ENCODE results near the gene GOLT1A. TPM values are rescaled to one million over a fixed set of nuclear protein-coding genes. Genes with fewer than 3 reads are reported as not detected.

The GOLT1A gene
- total and polyA plus RNA-seq, 2 donors (not counting 1 experiment from before 2014, with no cell fraction given): not detected

DNA sequence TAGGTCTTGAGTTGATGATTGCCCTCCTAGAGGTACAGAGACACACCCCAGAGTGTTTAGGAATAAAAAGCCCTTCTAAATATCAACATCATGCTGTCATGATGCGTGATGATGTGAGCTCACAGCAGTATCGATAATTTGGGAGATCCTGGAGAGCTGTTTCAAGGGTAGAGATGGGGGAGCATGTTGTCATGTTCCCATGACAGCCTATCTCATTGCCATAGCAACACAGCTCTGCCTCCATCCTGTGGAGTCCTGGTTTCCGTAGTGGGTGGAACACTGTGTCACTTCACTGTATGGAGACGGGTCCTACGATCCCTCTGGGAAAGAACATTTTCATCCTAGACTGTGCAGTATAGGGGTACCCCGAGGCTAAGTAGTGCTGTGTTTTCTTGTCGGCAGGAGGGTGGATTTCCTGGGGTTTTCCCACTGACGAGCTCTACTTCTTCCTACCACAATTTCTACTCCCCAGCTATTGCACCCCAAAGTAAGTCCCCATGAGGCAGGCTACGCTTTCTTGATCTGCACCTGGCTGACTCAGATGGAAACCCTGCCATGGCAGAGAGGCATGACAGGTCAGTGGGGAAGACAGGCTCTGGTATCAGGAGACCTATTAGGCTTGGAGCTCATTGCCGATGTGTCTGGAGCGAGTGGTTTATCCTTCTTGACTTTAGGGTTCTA lies 24.7 kb downstream of the GOLT1A start:
- no peak for ATAC-seq (ENCODE audit: low read depth)
- intact Hi-C loops (cut with micrococcal nuclease): no loop called here
- Histone ChIP-seq H3K9me3 (ENCODE audit: control extremely low read depth in 1 of 3, control insufficient read depth in 2 of 3, insufficient read depth in 1 of 3, low read length in 2 of 3) (no peaks in the 10 kb centered on the region), H3K79me2 (ENCODE audit: control insufficient read depth, insufficient read depth, low read length) (no peaks in the 10 kb centered on the region), H3K4me2 (replicated peaks; ENCODE audit: low read depth, low read length, poor library complexity, severe bottlenecking) (no peak overlapping the region), H3K36me3 (replicated peaks in 1 of 2; ENCODE audit: control extremely low read depth in 1 of 2, control insufficient read depth in 1 of 2, extremely low read depth in 1 of 2, insufficient read depth in 2 of 2, low read length in 1 of 2) (no peaks in the 10 kb centered on the region), H3K4me3 (ENCODE audit: control extremely low read depth in 1 of 5, extremely low read depth in 1 of 5, insufficient read depth in 1 of 5, low read depth in 2 of 5, low read length in 4 of 5) (no peak overlapping the region), H3K27ac (ENCODE audit: low read length in 2 of 2) (no peak overlapping the region), H4K20me1 (ENCODE audit: control insufficient read depth, insufficient read depth, low read length, poor library complexity, severe bottlenecking) (no peaks in the 10 kb centered on the region), H3K4me1 (ENCODE audit: control insufficient read depth in 2 of 2, insufficient read depth in 2 of 2, low read length in 2 of 2) (peaks cover 12 to 14% of the 10 kb centered on the region in 2 donors), H2AFZ (ENCODE audit: insufficient read depth, low read depth, low read length, poor library complexity, severe bottlenecking) (no peak overlapping the region), H3K27me3 (replicated peaks in 1 of 4; ENCODE audit: control extremely low read depth in 1 of 4, control insufficient read depth in 3 of 4, insufficient read depth in 4 of 4, low read length in 3 of 4) (peaks cover 0 to 51% (median 16%) of the 10 kb centered on the region in 4 experiments), H3K9ac (ENCODE audit: low read length) (no peak overlapping the region)
- H3K27ac Mint-ChIP-seq: no peak overlapping the region
- ChIA-PET POLR2A (no interaction called here), CTCF (interaction anchor here (0.8 to 1.4 kb wide), 2 partner anchors 17 to 25 kb away, joined by 3 read pairs; no protein-coding TSS in a partner anchor)
- H3K4me3 Mint-ChIP-seq: no peak overlapping the region
- TF ChIP-seq EZH2 (IDR thresholded peaks at IDR 0.05; ENCODE audit: borderline replicate concordance, insufficient read depth, low read depth, low read length, poor library complexity, severe bottlenecking): no peak
- TF ChIP-seq, protein P1, sequence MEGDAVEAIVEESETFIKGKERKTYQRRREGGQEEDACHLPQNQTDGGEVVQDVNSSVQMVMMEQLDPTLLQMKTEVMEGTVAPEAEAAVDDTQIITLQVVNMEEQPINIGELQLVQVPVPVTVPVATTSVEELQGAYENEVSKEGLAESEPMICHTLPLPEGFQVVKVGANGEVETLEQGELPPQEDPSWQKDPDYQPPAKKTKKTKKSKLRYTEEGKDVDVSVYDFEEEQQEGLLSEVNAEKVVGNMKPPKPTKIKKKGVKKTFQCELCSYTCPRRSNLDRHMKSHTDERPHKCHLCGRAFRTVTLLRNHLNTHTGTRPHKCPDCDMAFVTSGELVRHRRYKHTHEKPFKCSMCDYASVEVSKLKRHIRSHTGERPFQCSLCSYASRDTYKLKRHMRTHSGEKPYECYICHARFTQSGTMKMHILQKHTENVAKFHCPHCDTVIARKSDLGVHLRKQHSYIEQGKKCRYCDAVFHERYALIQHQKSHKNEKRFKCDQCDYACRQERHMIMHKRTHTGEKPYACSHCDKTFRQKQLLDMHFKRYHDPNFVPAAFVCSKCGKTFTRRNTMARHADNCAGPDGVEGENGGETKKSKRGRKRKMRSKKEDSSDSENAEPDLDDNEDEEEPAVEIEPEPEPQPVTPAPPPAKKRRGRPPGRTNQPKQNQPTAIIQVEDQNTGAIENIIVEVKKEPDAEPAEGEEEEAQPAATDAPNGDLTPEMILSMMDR (IDR thresholded peaks at IDR 0.05): no peak
- H3K27me3 Mint-ChIP-seq: peaks cover 54% of the 10 kb centered on the region
- 61% methylated on average over 3 of the region's 11 CpGs for WGBS (ENCODE audit: insufficient coverage)
- no peaks in the 10 kb centered on the region for H3K9me3 Mint-ChIP-seq (ENCODE audit: insufficient read depth)
- peaks cover 13% of the 10 kb centered on the region for H3K4me1 Mint-ChIP-seq
- DNase-seq: no peak

DNA sequence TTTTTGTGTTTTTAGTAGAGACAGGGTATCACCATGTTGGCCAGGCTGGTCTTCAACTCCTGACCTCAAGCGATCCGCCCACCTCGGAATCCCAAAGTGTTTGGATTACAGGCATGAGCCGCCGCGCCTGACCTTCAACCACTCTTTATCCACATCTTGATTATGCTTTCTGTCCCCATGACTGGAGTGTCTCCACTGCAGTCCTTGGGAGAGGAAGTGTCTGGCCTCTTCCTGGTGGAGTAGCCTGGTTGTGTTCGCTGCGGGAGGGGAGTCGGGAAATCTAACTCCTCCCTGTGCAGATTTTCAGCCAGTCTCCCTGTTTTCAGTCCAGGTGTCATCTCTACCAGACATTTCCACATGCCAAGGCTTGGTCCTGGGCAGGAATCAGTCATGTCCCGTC lies 27.2 kb downstream of the GOLT1A start:
- Mint-ChIP-seq H3K4me1 (peaks cover 13% of the 10 kb centered on the region), H3K4me3 (no peak overlapping the region), H3K27ac (no peak overlapping the region), H3K9me3 (ENCODE audit: insufficient read depth) (no peaks in the 10 kb centered on the region), H3K27me3 (peaks cover 37% of the 10 kb centered on the region)
- Histone ChIP-seq H3K9me3 (ENCODE audit: control extremely low read depth in 1 of 3, control insufficient read depth in 2 of 3, insufficient read depth in 1 of 3, low read length in 2 of 3) (no peaks in the 10 kb centered on the region), H2AFZ (ENCODE audit: insufficient read depth, low read depth, low read length, poor library complexity, severe bottlenecking) (no peak overlapping the region), H3K4me3 (ENCODE audit: control extremely low read depth in 1 of 5, extremely low read depth in 1 of 5, insufficient read depth in 1 of 5, low read depth in 2 of 5, low read length in 4 of 5) (no peak overlapping the region), H3K36me3 (replicated peaks in 1 of 2; ENCODE audit: control extremely low read depth in 1 of 2, control insufficient read depth in 1 of 2, extremely low read depth in 1 of 2, insufficient read depth in 2 of 2, low read length in 1 of 2) (no peaks in the 10 kb centered on the region), H3K27me3 (replicated peaks in 1 of 4; ENCODE audit: control extremely low read depth in 1 of 4, control insufficient read depth in 3 of 4, insufficient read depth in 4 of 4, low read length in 3 of 4) (peaks cover 0 to 41% (median 14%) of the 10 kb centered on the region in 4 experiments), H3K4me2 (replicated peaks; ENCODE audit: low read depth, low read length, poor library complexity, severe bottlenecking) (no peak overlapping the region), H3K4me1 (ENCODE audit: control insufficient read depth in 2 of 2, insufficient read depth in 2 of 2, low read length in 2 of 2) (peaks cover 12 to 14% of the 10 kb centered on the region in 2 donors), H3K9ac (ENCODE audit: low read length) (no peak overlapping the region), H4K20me1 (ENCODE audit: control insufficient read depth, insufficient read depth, low read length, poor library complexity, severe bottlenecking) (no peaks in the 10 kb centered on the region), H3K79me2 (ENCODE audit: control insufficient read depth, insufficient read depth, low read length) (no peaks in the 10 kb centered on the region), H3K27ac (ENCODE audit: low read length in 2 of 2) (no peak overlapping the region)
- TF ChIP-seq, protein P1 (IDR thresholded peaks at IDR 0.05): no peak
- TF ChIP-seq EZH2 (IDR thresholded peaks at IDR 0.05; ENCODE audit: borderline replicate concordance, insufficient read depth, low read depth, low read length, poor library complexity, severe bottlenecking): no peak
- DNase-seq: no peak
- WGBS (ENCODE audit: insufficient coverage): 100% methylated on average over 4 of the region's 10 CpGs
- POLR2A ChIA-PET: no interaction called here
- CTCF ChIA-PET: interaction anchor here (1.5 kb wide), 1 partner anchor 21 kb away, joined by 3 read pairs; no protein-coding TSS in a partner anchor
- ATAC-seq (ENCODE audit: low read depth): no peak
- intact Hi-C loops (cut with micrococcal nuclease): no loop called here
